Spleen (tissue), 11 donors: Measurements from ENCODE around the gene AP2S1. TPM values are rescaled to one million over a fixed set of nuclear protein-coding genes. Genes with fewer than 3 reads are reported as not detected.

Experiments used
- DNase-seq: peaks from one replicate; pipeline ENCODE4 v3.0.0-alpha.2; 2020
- H3K27ac ChIP-seq, 8 donors: fragments of 200-600 bp; sonication (generic) in 7 of 8; 1 replicate in 4 of 8; 2 replicates in 4 of 8; pipeline versions ENCODE4 v1.5.0 to v1.8.0; 2016 to 2021; ENCODE audit warnings: inconsistent platforms in 4 of 8, mild to moderate bottlenecking in 4 of 8, moderate library complexity in 1 of 8
- H3K27me3 ChIP-seq, 7 donors: fragments of 200-600 bp; sonication (generic) in 6 of 7; replicated peaks in 1 of 7; 1 replicate in 4 of 7; 2 replicates in 3 of 7; pipeline versions ENCODE4 v1.5.0 to v1.8.0; 2016 to 2021; ENCODE audit warnings: inconsistent platforms in 3 of 7, mild to moderate bottlenecking in 1 of 7
- H3K36me3 ChIP-seq, 6 donors: fragments of 200-600 bp; sonication (generic) in 5 of 6; 1 replicate in 4 of 6; 2 replicates in 2 of 6; pipeline versions ENCODE4 v1.5.0 to v1.8.0; 2016 to 2021; ENCODE audit warnings: inconsistent platforms in 2 of 6
- H3K4me1 ChIP-seq, 6 donors: fragments of 200-600 bp; sonication (generic) in 5 of 6; 1 replicate in 3 of 6; 2 replicates in 3 of 6; pipeline versions ENCODE4 v1.5.0 to v1.8.0; 2016 to 2021; ENCODE audit warnings: inconsistent platforms in 3 of 6
- H3K4me3 ChIP-seq, 8 donors: fragments of 200-600 bp; sonication (generic) in 7 of 8; 1 replicate in 4 of 8; 2 replicates in 4 of 8; pipeline versions ENCODE4 v1.5.0 to v1.8.0; 2016 to 2021; ENCODE audit warnings: inconsistent platforms in 4 of 8, mild to moderate bottlenecking in 4 of 8, moderate library complexity in 2 of 8
- H3K9me3 ChIP-seq, 8 donors: fragments of 200-600 bp; sonication (generic) in 7 of 8; 1 replicate in 4 of 8; 2 replicates in 4 of 8; pipeline versions ENCODE4 v1.5.0 to v1.8.0; 2016 to 2021; ENCODE audit warnings: inconsistent platforms in 4 of 8
- CTCF ChIP-seq, 11 experiments: fragments of 200-600 bp in 7 of 11; fragments of 450-650 bp in 4 of 11; sonication (generic) in 4 of 11; IDR thresholded peaks in 8 of 11; conservative IDR thresholded peaks in 3 of 11; 1 replicate in 7 of 11; 2 replicates in 4 of 11; pipeline versions ENCODE4 v1.4.0 to v1.8.0; 2016 to 2021; ENCODE audit warnings: antibody characterized with exemption in 11 of 11, inconsistent platforms in 4 of 11, mild to moderate bottlenecking in 1 of 11
- POLR2A ChIP-seq, 3 donors: fragments of 450-650 bp; IDR thresholded peaks; one replicate each; pipeline ENCODE4 v1.5.1; 2017; ENCODE audit warnings: antibody characterized with exemption in 3 of 3, mild to moderate bottlenecking in 1 of 3
- POLR2AphosphoS5 ChIP-seq, 3 donors: sonication (generic); formaldehyde crosslinking; IDR thresholded peaks; one replicate each; pipeline ENCODE4 v1.5.1; 2017; ENCODE audit warnings: antibody characterized with exemption in 3 of 3
- WGBS, 5 donors: extraction: QIAGEN DNeasy Blood & Tissue Kit in 3 of 5; methylation state at CpG; one replicate each; pipeline versions ENCODE4 v1.1.5 to v1.1.7; 2013 to 2018; 5-methylcytosine and 5-hydroxymethylcytosine counted together
- intact Hi-C: fragments of 100-400 bp; cut with DNase I; formaldehyde crosslinking; loops from one replicate; pipeline ENCODE4 v1.15.0; 2023; ENCODE audit warnings: low total_unique reads
- polyA plus RNA-seq, 3 donors: library from polyadenylated mRNA; stranded (reverse); fragments of 200-250 nt; gene quantifications; one replicate each; pipeline ENCODE4 v1.2.1, GENCODE V29; 2013
- total RNA-seq, 7 donors: library from RNA; depleted of rRNA in 3 of 7; stranded (reverse); fragments of >200 nt in 3 of 7; fragmentation: NEBNext Ultra II Directional in 4 of 7; extraction: Animal tissue kit (Norgen Biotek cat#: 25700) in 4 of 7; gene quantifications; one replicate each; pipeline versions ENCODE4 v1.1.0 to v1.2.1, GENCODE V29; 2016 to 2021
- donor health status: healthy with polysubstance abuse.
- donor health status: DM: no; HTN: no; CAD: no; lungs with moderate emphysema.
- donor health status: DM: no; HTN: no; CAD: no.
- donor health status: Bipolar disorder and iron deficiency.
- donor health status: healthy.
- donor health status: DM: no; HTN: no; CAD: no.
- donor health status: DM: yes; HTN: yes; CAD: no.

AP2S1 gene
- total and polyA plus RNA-seq, 10 donors, result 58.0 to 145 (median 110) TPM

- TF ChIP-seq POLR2A (IDR thresholded peaks at IDR 0.05) (no peak), CTCF (IDR thresholded peaks at IDR 0.05 in 8 of 11, conservative IDR thresholded peaks at IDR 0.05 in 3 of 11) (no peak), POLR2AphosphoS5 (IDR thresholded peaks at IDR 0.05) (peak in 1 of 3 donors; percentile 14)
- no peaks in the 10 kb centered on the region for H3K9me3 ChIP-seq
- intact Hi-C loops, result loop anchor here (2.0 kb wide), 1 partner anchor 83 kb away; no protein-coding TSS in a partner anchor
- no peak for DNase-seq
- no peak overlapping the region for H3K4me3 ChIP-seq
- peaks cover 10 to 46% (median 27%) of the 10 kb centered on the region in 6 donors for H3K4me1 ChIP-seq
- peak overlapping the region in 7 of 8 donors; percentile 29 to 76 (median 54) for H3K27ac ChIP-seq
- peaks cover 5 to 88% (median 56%) of the 10 kb centered on the region in 6 donors for H3K36me3 ChIP-seq
- WGBS, 5 donors, result 73 to 83% (median 80%) methylated on average over 12 of the region's 12 CpGs
- no peaks in the 10 kb centered on the region for H3K27me3 ChIP-seq
Measured at GRCh38 chr19:46839752-46840497, 10.7 kb downstream of the AP2S1 start.

GRCh38 chr19:46838160-46838559, 12.5 kb downstream of the AP2S1 start:
- intact Hi-C loops, result no loop called here
- Histone ChIP-seq H3K4me1 (peaks cover 10 to 46% (median 27%) of the 10 kb centered on the region in 6 donors), H3K27ac (no peak overlapping the region), H3K4me3 (no peak overlapping the region), H3K27me3 (no peaks in the 10 kb centered on the region), H3K36me3 (peaks cover 5 to 71% (median 40%) of the 10 kb centered on the region in 6 donors), H3K9me3 (no peaks in the 10 kb centered on the region)
- WGBS, 5 donors, result 89 to 94% (median 91%) methylated on average over 12 to 20 of the region's 20 CpGs
- TF ChIP-seq POLR2AphosphoS5 (IDR thresholded peaks at IDR 0.05) (peak; percentile 12 to 59 (median 17)), POLR2A (IDR thresholded peaks at IDR 0.05) (no peak), CTCF (IDR thresholded peaks at IDR 0.05 in 8 of 11, conservative IDR thresholded peaks at IDR 0.05 in 3 of 11) (no peak)
- no peak for DNase-seq

- peaks cover 5 to 45% (median 25%) of the 10 kb centered on the region in 6 donors for H3K36me3 ChIP-seq
- intact Hi-C loops, result no loop called here
- DNase-seq, result no peak
- no peak overlapping the region for H3K4me3 ChIP-seq
- peaks cover 0 to 18% (median 8%) of the 10 kb centered on the region in 6 donors for H3K4me1 ChIP-seq
- H3K27ac ChIP-seq, result no peak overlapping the region
- H3K9me3 ChIP-seq, result no peaks in the 10 kb centered on the region
- 93 to 98% (median 95%) methylated on average over 6 of the region's 6 CpGs for WGBS, 5 donors
- H3K27me3 ChIP-seq, result no peaks in the 10 kb centered on the region
- TF ChIP-seq POLR2AphosphoS5 (IDR thresholded peaks at IDR 0.05), result no peak
- no peak for TF ChIP-seq CTCF (IDR thresholded peaks at IDR 0.05 in 8 of 11, conservative IDR thresholded peaks at IDR 0.05 in 3 of 11)
- TF ChIP-seq POLR2A (IDR thresholded peaks at IDR 0.05), result no peak
Measured at GRCh38 chr19:46834984-46835383, 15.7 kb downstream of the AP2S1 start.

- 79 to 91% (median 83%) methylated on average over 5 of the region's 5 CpGs for WGBS, 5 donors
- peaks cover 0 to 10% (median 3%) of the 10 kb centered on the region in 6 donors for H3K4me1 ChIP-seq
- H3K36me3 ChIP-seq, result peaks cover 5 to 36% (median 19%) of the 10 kb centered on the region in 6 donors
- H3K9me3 ChIP-seq, result no peaks in the 10 kb centered on the region
- H3K27ac ChIP-seq, result no peak overlapping the region
- no peaks in the 10 kb centered on the region for H3K27me3 ChIP-seq
- no peak overlapping the region for H3K4me3 ChIP-seq
- no peak for TF ChIP-seq CTCF (IDR thresholded peaks at IDR 0.05 in 8 of 11, conservative IDR thresholded peaks at IDR 0.05 in 3 of 11)
- no peak for TF ChIP-seq POLR2AphosphoS5 (IDR thresholded peaks at IDR 0.05)
- no peak for TF ChIP-seq POLR2A (IDR thresholded peaks at IDR 0.05)
- intact Hi-C loops, result no loop called here
- no peak for DNase-seq
Measured at GRCh38 chr19:46834121-46834520, 16.5 kb downstream of the AP2S1 start.
